DMS153 (cell line): Measurements from ENCODE around the gene SSNA1.

Source experiments
- DNase-seq: peaks from one replicate; lab custom pipeline; 2025; lab: John Stamatoyannopoulos, UW

SSNA1 gene

DNA sequence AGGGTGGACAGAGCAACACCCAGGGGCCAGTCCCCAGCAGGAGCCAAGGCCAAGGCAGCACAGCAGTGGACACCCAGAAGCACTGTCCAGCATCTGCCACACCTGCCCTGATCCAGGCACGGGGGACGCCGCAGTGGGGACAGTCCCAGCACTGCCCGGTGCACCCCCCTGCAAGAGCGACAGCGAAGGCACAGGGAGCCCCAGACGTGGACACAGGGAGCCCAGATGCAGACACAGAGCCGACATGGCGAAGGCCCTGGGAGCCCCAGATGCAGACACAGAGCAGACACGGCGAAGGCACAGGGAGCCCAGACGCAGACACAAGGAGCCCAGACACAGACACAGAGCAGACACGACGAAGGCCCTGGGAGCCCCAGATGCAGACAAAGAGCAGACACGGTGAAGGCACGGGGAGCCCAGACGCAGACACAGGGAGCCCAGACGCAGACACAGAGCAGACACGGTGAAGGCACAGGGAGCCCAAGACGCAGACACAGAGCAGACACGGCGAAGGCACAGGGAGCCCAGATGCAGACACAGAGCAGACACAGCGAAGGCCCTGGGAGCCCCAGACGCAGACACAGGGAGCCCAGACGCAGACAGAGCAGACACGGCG lies 4.4 kb upstream of the SSNA1 start:
- no peak for DNase-seq

- DNase-seq = no peak
Measured at GRCh38 chr9:137184881-137185660, 3.4 kb upstream of the SSNA1 start.

GRCh38 chr9:137185921-137186320 lies 2.6 kb upstream of the SSNA1 start:
- no peak for DNase-seq

DNA sequence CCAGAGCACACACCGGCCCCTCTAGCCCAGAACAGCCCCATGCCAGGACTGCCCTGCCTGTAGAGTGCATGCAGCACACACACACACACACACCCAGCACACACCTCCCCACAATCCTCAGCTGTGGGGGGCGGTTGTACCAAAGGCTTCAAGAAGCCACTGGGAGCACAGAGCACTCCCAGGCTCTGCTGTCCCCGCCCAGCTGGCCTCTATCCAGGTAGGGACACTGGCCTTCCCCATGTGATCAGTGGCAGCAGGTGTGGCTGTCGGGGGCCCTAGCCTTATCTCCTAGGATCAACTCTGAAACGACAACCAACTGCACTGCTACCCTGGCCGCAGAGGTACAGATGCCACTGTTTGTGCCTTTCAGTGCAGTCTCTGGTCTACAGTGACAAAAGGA lies 2.1 kb upstream of the SSNA1 start:
- DNase-seq = no peak

- no peak for DNase-seq
Measured at GRCh38 chr9:137187386-137187785, 1.1 kb upstream of the SSNA1 start.

GRCh38 chr9:137188086-137188489 lies 388 bp upstream of the SSNA1 start:
- no peak for DNase-seq

- no peak for DNase-seq
Measured at GRCh38 chr9:137189297-137190295, 1.1 kb downstream of the SSNA1 start.

DNA sequence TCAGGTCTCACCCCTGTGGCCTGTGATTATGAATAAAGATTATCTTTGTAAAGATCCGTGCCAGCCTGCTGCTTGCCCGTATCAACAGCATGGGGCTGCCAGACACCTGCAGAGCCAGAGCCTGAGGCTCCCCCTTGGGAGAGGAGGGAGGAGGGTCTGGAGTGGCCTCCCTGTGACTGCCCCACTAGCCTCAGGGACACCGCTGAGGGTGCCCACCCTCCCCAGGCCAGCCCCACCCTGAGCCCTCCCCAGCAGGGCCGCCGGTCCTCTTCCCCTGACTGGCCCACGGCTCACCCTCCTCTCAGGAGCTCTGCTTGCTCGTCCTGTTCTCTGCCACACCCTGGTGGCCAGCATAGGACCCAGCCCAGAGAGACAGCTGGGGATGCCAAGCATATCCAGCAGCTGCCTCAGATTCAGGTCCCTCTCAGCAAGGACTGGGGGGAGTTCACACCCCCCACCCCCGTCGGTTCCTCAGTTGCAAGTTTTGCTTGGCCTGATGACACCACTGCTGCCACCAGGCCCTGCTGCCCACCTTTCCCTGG lies 1.9 kb downstream of the SSNA1 start:
- DNase-seq = no peak

- no peak for DNase-seq
Measured at GRCh38 chr9:137191245-137191644, 2.8 kb downstream of the SSNA1 start.

DNA sequence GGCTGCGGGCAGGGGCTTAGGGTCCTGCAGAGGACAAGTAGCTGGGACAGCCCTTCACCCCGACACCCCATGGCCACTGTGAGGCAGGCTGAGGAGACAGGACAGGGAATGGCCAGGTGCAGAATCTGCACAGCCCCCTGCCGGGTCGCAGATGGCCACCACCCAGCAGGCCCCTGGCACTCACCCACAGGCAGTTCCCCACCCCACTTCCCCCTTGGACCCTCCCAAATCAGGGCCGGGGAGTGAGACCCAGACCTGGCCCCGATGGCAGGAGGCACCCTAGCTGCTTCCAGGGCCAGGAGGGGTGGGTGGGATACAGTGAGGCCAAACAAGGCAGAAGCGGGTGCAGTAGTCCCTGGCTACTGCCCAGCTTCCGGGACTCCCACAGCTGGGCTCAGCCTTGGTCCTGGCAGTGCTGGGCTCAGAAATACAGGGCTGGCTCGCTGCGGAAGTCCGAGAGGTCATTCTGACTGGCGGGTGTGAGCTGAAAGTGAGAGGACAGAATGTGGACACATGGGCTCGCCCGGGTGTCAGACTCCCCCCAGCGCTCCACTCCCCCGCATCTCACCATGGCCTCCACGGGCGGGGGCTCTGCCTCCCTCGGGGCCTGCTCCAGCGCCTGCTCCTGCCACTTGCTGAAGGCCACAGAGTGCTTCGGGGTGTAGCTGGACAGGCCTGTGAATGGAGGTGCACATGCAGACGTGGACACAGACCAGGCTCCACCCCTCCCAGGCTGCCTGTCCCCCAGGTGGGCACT lies 3.4 kb downstream of the SSNA1 start:
- DNase-seq = no peak

GRCh38 chr9:137192448-137192780 lies 3.9 kb downstream of the SSNA1 start:
- no peak for DNase-seq

DNA sequence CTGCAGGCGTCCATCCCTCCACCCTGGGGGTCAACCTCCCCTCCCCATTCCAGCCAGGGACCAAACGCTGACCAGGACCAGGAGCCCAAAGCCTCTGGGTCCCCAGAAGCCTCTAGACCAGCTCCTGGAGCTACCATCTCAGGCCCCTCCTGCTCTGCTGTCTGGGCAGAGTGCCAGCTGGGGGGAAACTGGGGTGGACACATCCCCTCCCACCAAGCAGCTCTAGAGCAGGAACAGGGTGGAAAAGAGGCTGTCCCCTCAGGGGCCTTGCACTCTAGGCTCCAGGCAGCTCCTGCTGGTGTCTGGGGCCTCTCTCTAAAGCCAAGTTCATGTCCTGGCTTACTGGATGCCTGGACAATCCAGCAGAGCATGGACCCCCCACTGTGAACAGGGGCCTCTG lies 4.4 kb downstream of the SSNA1 start:
- no peak for DNase-seq

- no peak for DNase-seq
Measured at GRCh38 chr9:137193771-137194170, 5.3 kb downstream of the SSNA1 start.

GRCh38 chr9:137194388-137194787 lies 5.9 kb downstream of the SSNA1 start:
- DNase-seq = no peak

- peak; percentile 86 for DNase-seq
Measured at GRCh38 chr9:137194909-137195308, 6.4 kb downstream of the SSNA1 start.

DNA sequence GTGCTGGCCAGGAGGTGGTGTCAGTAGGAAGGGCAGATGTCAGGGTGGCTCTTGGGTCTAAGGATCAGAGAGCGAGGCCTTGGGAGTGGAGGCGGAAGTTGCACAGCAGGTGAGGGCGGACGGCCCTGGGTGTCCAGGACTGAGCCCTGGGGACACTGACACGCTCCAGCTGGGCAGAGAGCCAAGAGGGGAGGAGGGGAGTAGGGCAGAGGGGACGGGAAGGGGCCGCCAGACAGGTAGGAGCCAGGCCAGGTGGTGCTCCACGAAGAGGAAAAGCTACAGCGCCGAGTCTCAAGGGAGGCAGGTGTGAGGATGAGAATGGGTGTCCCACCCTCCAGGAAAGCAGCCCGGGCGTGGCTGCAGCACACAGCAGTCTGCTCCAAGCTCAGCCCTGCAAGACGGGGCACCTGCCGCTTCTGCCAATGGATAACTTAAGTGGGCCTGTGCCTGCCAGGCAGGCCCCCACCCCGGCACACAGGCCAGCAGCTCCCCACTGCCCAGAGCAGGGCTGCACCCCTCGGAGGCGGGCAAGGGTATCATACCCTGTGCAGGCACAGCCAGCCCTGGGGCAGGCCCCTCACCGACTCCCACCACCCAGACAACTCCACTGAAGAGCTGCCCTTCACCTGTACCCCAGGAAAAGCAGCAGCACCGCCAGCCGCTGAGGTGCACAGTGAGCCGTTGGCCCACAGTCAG lies 7.2 kb downstream of the SSNA1 start:
- peak; percentile 99 for DNase-seq

GRCh38 chr9:137198051-137198901 lies 9.8 kb downstream of the SSNA1 start:
- DNase-seq = no peak

DNA sequence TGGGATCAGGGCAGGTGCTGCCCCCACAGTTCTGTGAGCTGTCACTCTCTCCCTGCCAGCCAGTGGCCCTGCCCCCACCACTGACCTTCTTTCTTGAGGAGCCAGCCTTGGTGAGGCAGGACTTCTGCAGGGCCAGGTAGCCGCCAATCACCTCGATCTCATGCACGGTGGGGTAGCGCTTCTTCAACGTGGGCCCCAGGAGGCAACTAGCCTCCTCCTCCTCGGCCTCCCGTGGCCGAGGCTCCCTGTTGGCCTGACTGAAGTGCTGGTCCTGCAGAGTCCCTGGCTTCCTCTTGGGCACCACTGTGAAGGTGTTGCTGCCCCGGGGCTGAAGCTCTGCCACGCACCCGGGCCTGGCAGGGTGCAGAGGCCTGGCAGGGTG lies 10.4 kb downstream of the SSNA1 start:
- no peak for DNase-seq

DNA sequence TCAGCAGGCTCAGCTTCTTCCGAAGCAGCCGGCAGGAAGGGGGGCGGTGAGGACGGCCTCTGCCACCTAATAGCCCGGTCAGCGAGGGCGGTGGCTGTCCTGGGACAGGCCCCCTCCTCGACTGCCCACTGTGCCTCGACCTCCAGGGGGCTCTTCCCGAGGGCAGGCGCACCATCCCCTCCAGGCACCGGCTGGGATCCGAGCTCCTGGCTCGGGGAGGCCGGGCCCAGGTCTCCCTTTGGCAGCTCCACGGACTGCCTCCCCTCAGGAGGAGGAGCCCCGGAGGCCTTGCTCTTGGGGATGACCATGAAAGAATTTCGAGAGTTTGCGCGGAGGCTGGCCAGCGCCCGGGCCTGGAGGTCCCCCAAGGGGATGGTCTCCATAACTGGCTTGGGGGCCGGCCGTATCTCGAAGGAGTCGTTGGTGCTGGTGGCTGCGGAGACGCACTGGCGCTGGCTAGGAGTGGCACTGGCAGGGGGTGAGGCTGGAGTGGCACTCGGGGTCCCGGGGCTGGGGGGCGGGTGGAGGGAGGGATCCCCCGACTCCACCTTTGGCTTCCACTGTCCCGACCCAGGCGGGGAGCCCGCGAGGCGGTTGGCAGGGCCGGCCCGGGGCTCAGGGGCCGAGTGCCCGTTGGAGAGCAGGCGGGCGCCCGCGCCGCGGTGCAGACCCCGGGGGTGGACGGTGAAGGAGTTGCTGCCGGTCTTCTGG lies 11.1 kb downstream of the SSNA1 start:
- DNase-seq = no peak
